Measurements from ENCODE around the gene RDH16.

DNA sequence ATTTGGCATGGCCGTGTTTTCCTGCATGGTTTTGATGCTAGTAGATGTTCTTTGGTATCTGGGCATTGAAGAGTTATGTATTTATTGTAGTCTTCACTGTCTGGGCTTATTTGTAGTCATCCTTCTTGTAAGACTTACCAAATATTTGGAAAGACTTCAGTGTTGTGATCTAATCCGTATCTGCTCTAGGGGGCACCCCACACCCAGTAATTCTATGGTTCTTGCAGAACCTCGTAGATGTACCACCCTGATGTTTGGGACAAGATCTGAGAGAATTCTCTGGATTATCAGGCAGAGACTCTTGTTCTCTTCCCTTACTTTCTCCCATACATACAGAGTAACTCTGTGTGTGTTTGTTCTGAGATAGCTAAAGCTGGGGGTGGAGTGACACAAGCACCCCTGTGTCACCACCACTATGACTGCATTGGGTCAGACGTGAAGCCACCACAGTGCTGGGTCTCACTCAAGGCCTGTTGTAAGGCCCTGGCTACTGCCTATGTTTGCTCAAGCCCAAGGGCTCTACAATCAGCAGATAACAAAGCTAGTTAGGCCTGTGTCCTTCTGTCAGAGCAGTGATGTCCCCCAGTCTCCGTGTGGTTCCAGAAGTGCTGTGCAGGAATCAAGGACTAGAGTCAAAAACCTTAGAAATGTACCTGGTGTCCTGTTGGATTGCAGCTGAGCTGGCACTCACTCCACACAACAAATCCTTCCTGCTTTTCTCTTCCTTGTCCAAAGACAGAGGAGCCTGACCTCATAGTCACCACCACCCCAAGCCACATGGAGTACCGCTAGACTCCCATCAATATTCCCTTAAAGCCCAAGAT is 9.6 kb downstream of the RDH16 start:
- TF ChIP-seq, protein P1, sequence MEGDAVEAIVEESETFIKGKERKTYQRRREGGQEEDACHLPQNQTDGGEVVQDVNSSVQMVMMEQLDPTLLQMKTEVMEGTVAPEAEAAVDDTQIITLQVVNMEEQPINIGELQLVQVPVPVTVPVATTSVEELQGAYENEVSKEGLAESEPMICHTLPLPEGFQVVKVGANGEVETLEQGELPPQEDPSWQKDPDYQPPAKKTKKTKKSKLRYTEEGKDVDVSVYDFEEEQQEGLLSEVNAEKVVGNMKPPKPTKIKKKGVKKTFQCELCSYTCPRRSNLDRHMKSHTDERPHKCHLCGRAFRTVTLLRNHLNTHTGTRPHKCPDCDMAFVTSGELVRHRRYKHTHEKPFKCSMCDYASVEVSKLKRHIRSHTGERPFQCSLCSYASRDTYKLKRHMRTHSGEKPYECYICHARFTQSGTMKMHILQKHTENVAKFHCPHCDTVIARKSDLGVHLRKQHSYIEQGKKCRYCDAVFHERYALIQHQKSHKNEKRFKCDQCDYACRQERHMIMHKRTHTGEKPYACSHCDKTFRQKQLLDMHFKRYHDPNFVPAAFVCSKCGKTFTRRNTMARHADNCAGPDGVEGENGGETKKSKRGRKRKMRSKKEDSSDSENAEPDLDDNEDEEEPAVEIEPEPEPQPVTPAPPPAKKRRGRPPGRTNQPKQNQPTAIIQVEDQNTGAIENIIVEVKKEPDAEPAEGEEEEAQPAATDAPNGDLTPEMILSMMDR (conservative IDR thresholded peaks at IDR 0.05) = no peak
- TF ChIP-seq ZFX (IDR thresholded peaks at IDR 0.05) = no peak

Measured in C4-2B (cell line).